Suprapubic skin (tissue), 4 donors: ENCODE data around the gene NAALADL2. TPM values are rescaled to one million over a fixed set of nuclear protein-coding genes. Genes with fewer than 3 reads are reported as not detected.

Experiments used
- DNase-seq, 2 donors: peaks; one replicate each; pipeline ENCODE4 v3.0.0-alpha.2; 2019; ENCODE audit warnings: low spot score in 2 of 2
- H3K27ac ChIP-seq: fragments of 200-600 bp; sonication (generic); one replicate; pipeline ENCODE4 v1.5.1; 2019
- H3K27me3 ChIP-seq: fragments of 200-600 bp; sonication (generic); one replicate; pipeline ENCODE4 v1.5.1; 2019
- H3K36me3 ChIP-seq: fragments of 200-600 bp; sonication (generic); one replicate; pipeline ENCODE4 v1.5.1; 2019
- H3K4me1 ChIP-seq: fragments of 200-600 bp; sonication (generic); one replicate; pipeline ENCODE4 v1.5.1; 2019
- H3K4me3 ChIP-seq: fragments of 200-600 bp; sonication (generic); one replicate; pipeline ENCODE4 v1.5.1; 2019; ENCODE audit warnings: mild to moderate bottlenecking
- H3K9me3 ChIP-seq: fragments of 200-600 bp; sonication (generic); one replicate; pipeline ENCODE4 v1.5.1; 2019
- EP300 ChIP-seq: sonication (generic); formaldehyde crosslinking; IDR thresholded peaks from one replicate; pipeline ENCODE4 v1.6.1; 2017; ENCODE audit warnings: antibody characterized with exemption
- POLR2A ChIP-seq, 2 donors: fragments of 450-650 bp; IDR thresholded peaks; one replicate each; pipeline ENCODE4 v1.6.1; 2017; ENCODE audit warnings: antibody characterized with exemption in 2 of 2, mild to moderate bottlenecking in 2 of 2, moderate library complexity in 2 of 2
- POLR2AphosphoS5 ChIP-seq, 3 donors: sonication (generic); formaldehyde crosslinking; IDR thresholded peaks; one replicate each; pipeline ENCODE4 v1.6.1; 2017; ENCODE audit warnings: antibody characterized with exemption in 3 of 3
- WGBS: methylation state at CpG from one replicate; pipeline ENCODE4 v1.1.5; 2018; 5-methylcytosine and 5-hydroxymethylcytosine counted together
- total RNA-seq, 4 donors: library from RNA; depleted of rRNA; stranded (reverse); fragments of >200 nt; gene quantifications; one replicate each; pipeline ENCODE4 v1.1.0, GENCODE V29; 2016
- TF ChIP-seq, protein P1 (sequence below), 2 donors: fragments of 200-600 bp in 1 of 2; fragments of 450-650 bp in 1 of 2; sonication (generic) in 1 of 2; IDR thresholded peaks; one replicate each; pipeline ENCODE4 v1.5.1; 2016 to 2019; ENCODE audit warnings: antibody characterized with exemption in 2 of 2, mild to moderate bottlenecking in 1 of 2, moderate library complexity in 1 of 2

Gene NAALADL2
- total RNA-seq, 4 donors from 2014 or later = 4.0 to 10.5 (median 8.5) TPM

DNA sequence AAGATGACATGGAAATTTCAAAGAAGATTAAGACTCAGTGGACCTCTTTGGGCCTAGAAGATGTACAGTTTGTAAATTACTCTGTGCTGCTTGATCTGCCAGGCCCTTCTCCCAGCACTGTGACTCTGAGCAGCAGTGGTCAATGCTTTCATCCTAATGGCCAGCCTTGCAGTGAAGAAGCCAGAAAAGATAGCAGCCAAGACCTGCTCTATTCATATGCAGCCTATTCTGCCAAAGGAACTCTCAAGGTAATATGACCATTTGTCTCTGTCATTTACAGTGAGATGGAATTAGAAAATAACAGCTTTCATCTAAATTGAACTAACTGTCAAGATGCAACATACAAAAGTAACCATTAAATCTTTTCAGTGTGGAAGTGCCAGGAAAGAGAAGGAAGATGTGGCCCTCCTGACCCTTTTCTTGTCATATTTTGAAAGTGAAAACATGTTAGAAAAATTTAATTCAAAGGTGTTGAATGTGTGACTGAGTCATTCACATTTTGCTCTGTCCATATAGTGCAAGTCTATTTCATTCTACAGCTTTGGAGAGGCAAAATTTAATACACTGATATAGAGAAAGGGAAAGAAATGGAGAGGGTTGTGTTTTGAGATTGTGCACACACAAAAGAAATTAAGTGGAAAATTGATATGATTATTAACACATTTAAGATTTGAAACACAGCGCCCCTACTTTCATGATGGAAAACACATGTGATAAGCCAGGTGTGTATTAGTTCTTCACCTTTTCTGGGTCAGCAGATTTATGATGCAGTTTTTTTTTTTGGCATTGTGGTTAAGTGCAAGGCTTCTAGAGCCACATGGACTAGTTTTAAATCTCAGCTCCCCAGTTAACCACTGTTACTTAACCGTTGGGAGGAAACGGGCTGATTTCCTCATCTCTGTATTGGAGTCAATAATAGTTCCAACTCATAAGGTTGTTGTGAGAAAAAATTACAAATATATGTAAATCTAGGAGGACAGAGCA, 375.1 kb downstream of the NAALADL2 start:
- H3K9me3 ChIP-seq = no peaks in the 10 kb centered on the region
- WGBS = 80% methylated on average over 3 of the region's 3 CpGs
- H3K4me1 ChIP-seq = no peaks in the 10 kb centered on the region
- TF ChIP-seq, protein P1, sequence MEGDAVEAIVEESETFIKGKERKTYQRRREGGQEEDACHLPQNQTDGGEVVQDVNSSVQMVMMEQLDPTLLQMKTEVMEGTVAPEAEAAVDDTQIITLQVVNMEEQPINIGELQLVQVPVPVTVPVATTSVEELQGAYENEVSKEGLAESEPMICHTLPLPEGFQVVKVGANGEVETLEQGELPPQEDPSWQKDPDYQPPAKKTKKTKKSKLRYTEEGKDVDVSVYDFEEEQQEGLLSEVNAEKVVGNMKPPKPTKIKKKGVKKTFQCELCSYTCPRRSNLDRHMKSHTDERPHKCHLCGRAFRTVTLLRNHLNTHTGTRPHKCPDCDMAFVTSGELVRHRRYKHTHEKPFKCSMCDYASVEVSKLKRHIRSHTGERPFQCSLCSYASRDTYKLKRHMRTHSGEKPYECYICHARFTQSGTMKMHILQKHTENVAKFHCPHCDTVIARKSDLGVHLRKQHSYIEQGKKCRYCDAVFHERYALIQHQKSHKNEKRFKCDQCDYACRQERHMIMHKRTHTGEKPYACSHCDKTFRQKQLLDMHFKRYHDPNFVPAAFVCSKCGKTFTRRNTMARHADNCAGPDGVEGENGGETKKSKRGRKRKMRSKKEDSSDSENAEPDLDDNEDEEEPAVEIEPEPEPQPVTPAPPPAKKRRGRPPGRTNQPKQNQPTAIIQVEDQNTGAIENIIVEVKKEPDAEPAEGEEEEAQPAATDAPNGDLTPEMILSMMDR (IDR thresholded peaks at IDR 0.05) = no peak
- TF ChIP-seq POLR2A (IDR thresholded peaks at IDR 0.05) (no peak), POLR2AphosphoS5 (IDR thresholded peaks at IDR 0.05) (no peak), EP300 (no peak)
- H3K4me3 ChIP-seq = no peak overlapping the region
- no peaks in the 10 kb centered on the region for H3K36me3 ChIP-seq
- H3K27ac ChIP-seq = no peak overlapping the region
- DNase-seq = no peak
- H3K27me3 ChIP-seq = no peaks in the 10 kb centered on the region

DNA sequence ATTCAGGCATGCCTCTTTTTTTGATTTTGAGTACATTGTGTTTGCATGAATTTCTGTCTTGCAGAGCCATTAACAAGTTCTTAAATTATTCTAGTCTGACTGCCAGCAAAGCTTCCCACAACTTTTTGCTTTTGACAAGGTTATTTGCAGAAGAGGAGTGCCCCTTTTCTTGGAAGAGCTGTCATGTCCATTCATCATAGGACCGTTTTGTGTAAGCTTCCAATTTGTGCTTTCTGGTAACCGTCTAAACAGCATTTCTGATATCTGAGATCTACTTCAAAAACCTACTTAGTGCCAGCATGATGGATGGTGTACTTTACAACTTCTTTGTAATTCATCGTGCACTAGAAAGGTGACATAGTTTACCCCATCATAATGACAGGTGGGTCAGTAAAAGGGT, 379.7 kb downstream of the NAALADL2 start:
- H3K4me3 ChIP-seq = no peak overlapping the region
- no peak for DNase-seq
- no peak overlapping the region for H3K27ac ChIP-seq
- no peak for TF ChIP-seq POLR2AphosphoS5 (IDR thresholded peaks at IDR 0.05)
- no peak for TF ChIP-seq POLR2A (IDR thresholded peaks at IDR 0.05)
- TF ChIP-seq EP300 = no peak
- TF ChIP-seq, protein P1 (IDR thresholded peaks at IDR 0.05) = no peak
- 38% methylated on average over 3 of the region's 3 CpGs for WGBS
- H3K4me1 ChIP-seq = no peaks in the 10 kb centered on the region
- no peaks in the 10 kb centered on the region for H3K36me3 ChIP-seq
- H3K27me3 ChIP-seq = no peaks in the 10 kb centered on the region
- H3K9me3 ChIP-seq = no peaks in the 10 kb centered on the region

DNA sequence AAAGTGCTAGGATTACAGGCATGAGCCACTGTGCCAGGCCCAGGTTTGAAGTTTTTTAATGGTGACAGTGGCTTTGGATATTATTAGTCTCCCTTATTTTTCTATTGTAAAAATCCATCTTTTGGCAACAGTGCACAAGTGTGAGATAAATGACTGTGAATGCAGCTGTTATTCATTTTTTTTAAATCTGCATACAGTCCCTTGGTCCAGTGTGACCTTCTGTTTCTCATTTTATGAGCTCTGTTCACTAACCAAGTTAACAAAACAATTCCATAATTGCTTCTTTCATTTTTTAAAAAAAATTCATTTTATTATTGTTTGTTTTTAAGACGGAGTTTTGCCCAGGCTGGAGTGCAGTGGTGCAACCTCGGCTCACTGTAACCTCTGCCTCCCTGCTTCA, 381.8 kb downstream of the NAALADL2 start:
- no peaks in the 10 kb centered on the region for H3K9me3 ChIP-seq
- 48% methylated on average over 2 of the region's 2 CpGs for WGBS
- no peaks in the 10 kb centered on the region for H3K4me1 ChIP-seq
- no peaks in the 10 kb centered on the region for H3K27me3 ChIP-seq
- H3K27ac ChIP-seq = no peak overlapping the region
- no peak overlapping the region for H3K4me3 ChIP-seq
- no peak for DNase-seq
- TF ChIP-seq EP300 (no peak), POLR2AphosphoS5 (IDR thresholded peaks at IDR 0.05) (no peak)
- TF ChIP-seq, protein P1 (IDR thresholded peaks at IDR 0.05) = no peak
- H3K36me3 ChIP-seq = no peaks in the 10 kb centered on the region

DNA sequence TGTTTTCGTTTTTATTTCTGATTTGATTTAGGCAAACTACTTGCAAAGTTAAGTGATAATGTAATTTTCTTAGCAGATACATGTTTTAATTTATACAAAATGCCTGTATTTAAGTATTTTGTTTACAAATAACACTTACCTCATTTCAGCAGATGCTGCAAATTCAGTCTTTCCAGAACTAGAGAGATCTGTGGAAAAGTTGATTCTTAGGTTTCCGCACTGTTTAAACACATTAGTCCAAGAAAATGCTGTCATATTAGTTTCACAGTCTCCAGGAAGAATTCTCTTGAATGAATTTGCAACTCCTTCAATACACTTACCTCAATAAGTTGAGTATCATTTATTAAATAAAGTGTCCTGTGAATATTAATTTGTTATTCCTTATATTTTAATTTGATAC, 383.1 kb downstream of the NAALADL2 start:
- Histone ChIP-seq H3K36me3 (no peaks in the 10 kb centered on the region), H3K27me3 (no peaks in the 10 kb centered on the region), H3K27ac (no peak overlapping the region), H3K9me3 (no peaks in the 10 kb centered on the region), H3K4me3 (no peak overlapping the region), H3K4me1 (no peaks in the 10 kb centered on the region)
- TF ChIP-seq EP300 (no peak), POLR2A (IDR thresholded peaks at IDR 0.05) (no peak), POLR2AphosphoS5 (IDR thresholded peaks at IDR 0.05) (no peak)
- TF ChIP-seq, protein P1 (IDR thresholded peaks at IDR 0.05) = no peak
- 92% methylated on average over 2 of the region's 2 CpGs for WGBS
- DNase-seq = no peak

DNA sequence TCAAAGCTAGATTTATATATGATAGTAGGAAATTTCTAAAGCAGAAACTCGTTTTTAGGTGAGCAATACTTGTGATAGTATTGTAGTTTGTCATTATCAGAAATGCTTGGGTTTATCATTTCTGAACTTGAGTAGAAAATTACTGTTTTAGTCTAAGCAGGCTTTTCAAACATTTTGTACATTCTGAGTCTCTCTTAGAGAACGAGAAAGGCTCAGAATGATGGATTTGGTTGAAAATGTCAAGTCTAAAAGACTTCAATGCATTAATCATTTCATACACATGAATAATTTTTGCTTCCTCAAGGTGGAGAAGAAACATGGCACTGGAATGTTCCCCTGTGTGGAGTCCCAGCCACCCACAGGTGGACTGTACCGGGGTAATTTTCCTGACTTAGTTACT, 387.1 kb downstream of the NAALADL2 start:
- H3K27me3 ChIP-seq = no peaks in the 10 kb centered on the region
- WGBS = 61% methylated on average over 3 of the region's 3 CpGs
- H3K27ac ChIP-seq = no peak overlapping the region
- DNase-seq = no peak
- H3K4me3 ChIP-seq = no peak overlapping the region
- no peaks in the 10 kb centered on the region for H3K36me3 ChIP-seq
- H3K4me1 ChIP-seq = no peaks in the 10 kb centered on the region
- no peaks in the 10 kb centered on the region for H3K9me3 ChIP-seq
- TF ChIP-seq EP300 = no peak
- TF ChIP-seq POLR2A (IDR thresholded peaks at IDR 0.05) = no peak
- TF ChIP-seq POLR2AphosphoS5 (IDR thresholded peaks at IDR 0.05) = no peak
- TF ChIP-seq, protein P1 (IDR thresholded peaks at IDR 0.05) = no peak
